A549 (cell line): ENCODE measurements around the gene ZNF844. TPM values are rescaled to one million over a fixed set of nuclear protein-coding genes. Genes with fewer than 3 reads are reported as not detected.

Source experiments
- ATAC-seq, 2 experiments: fragments of 200-7000 bp in 1 of 2; fragments of >200 bp in 1 of 2; cut with Nextera tagmentation in 1 of 2; cut with Tn5 transposase in 1 of 2; 3 replicates each; pipeline versions ENCODE4 v1.8.0 to v1.9.1; 2018 to 2020; ENCODE audit warnings: mild to moderate bottlenecking in 1 of 2, moderate library complexity in 1 of 2
- CTCF ChIA-PET: fragments of 300-600 bp; sonication (Branson Sonifier 250); formaldehyde crosslinking; extraction: SDS; loops from one replicate; lab custom pipeline; 2021; ENCODE audit warnings: antibody characterized with exemption, inconsistent platforms; lab: Yijun Ruan, JAX
- POLR2A ChIA-PET: fragments of 350-600 bp; formaldehyde crosslinking; extraction: SDS; loops from one replicate; lab custom pipeline; 2021; ENCODE audit warnings: antibody characterized with exemption, inconsistent platforms; lab: Yijun Ruan, JAX
- DNase-seq, 2 experiments: peaks; one replicate each; pipeline versions ENCODE4 v3.0.0 to v3.0.0-alpha.2; 2011 to 2016; ENCODE audit warnings: low read depth in 1 of 2, low spot score in 1 of 2
- FAIRE-seq: peaks from 2 replicates; lab custom pipeline; 2011; peaks lifted over from hg19 to GRCh38; lab: Jason Lieb, UNC
- H3K27ac ChIP-seq, 2 experiments: fragments of >200 bp; sonication (Bioruptor Twin); formaldehyde crosslinking; 3 replicates each; pipeline ENCODE4 v1.5.1; 2016 to 2017
- H3K4me1 ChIP-seq: fragments of >200 bp; sonication (Bioruptor Twin); formaldehyde crosslinking; 3 replicates; pipeline ENCODE4 v1.6.1; 2016
- H3K4me2 ChIP-seq: fragments of >200 bp; sonication (Bioruptor Twin); formaldehyde crosslinking; 3 replicates; pipeline ENCODE4 v1.6.1; 2016
- H3K4me3 ChIP-seq: fragments of >200 bp; sonication (Bioruptor Twin); formaldehyde crosslinking; 3 replicates; pipeline ENCODE4 v1.5.1; 2016
- H3K9me3 ChIP-seq: fragments of >200 bp; sonication (Bioruptor Twin); formaldehyde crosslinking; 3 replicates; pipeline ENCODE4 v1.6.1; 2016
- BHLHE40 ChIP-seq: IDR thresholded peaks from 2 replicates; pipeline ENCODE4 v1.6.1; 2012; ENCODE audit warnings: low read depth, low read length, inconsistent platforms
- CTCF ChIP-seq: fragments of >200 bp; sonication (Bioruptor Twin); formaldehyde crosslinking; IDR thresholded peaks from 3 replicates; pipeline ENCODE4 v1.5.1; 2016
- E2F6 ChIP-seq: IDR thresholded peaks from 2 replicates; pipeline ENCODE4 v1.6.1; 2012; ENCODE audit warnings: low read depth, borderline replicate concordance
- EHMT2 ChIP-seq: fragments of 200-600 bp; sonication (generic); IDR thresholded peaks from 2 replicates; pipeline ENCODE4 v1.6.1; 2016; ENCODE audit warnings: antibody characterized with exemption, low read depth, mild to moderate bottlenecking, moderate library complexity
- ELK1 ChIP-seq: fragments of 150-350 bp; IDR thresholded peaks from 2 replicates; pipeline ENCODE4 v1.6.1; 2014; ENCODE audit warnings: low read depth, mild to moderate bottlenecking, low read length
- EP300 ChIP-seq, 2 experiments: fragments of >200 bp; sonication (Bioruptor Twin); formaldehyde crosslinking; IDR thresholded peaks; 2 replicates in 1 of 2; 3 replicates in 1 of 2; pipeline ENCODE4 v1.6.1; 2016 to 2017
- ESRRA ChIP-seq: fragments of 150-350 bp; IDR thresholded peaks from 2 replicates; pipeline ENCODE4 v1.6.1; 2014; ENCODE audit warnings: mild to moderate bottlenecking, low read length, borderline replicate concordance
- FOSB ChIP-seq: fragments of 250-450 bp; sonication (Bioruptor Pico); IDR thresholded peaks from 2 replicates; pipeline ENCODE4 v1.5.0; 2020; ENCODE audit warnings: mild to moderate bottlenecking, moderate library complexity
- HES2 ChIP-seq: fragments of >200 bp; sonication (Bioruptor Twin); formaldehyde crosslinking; IDR thresholded peaks from 2 replicates; pipeline ENCODE4 v1.6.1; 2016
- HEYL ChIP-seq: fragments of 250-450 bp; sonication (Bioruptor Pico); IDR thresholded peaks from 2 replicates; pipeline ENCODE4 v1.8.0; 2021; ENCODE audit warnings: mild to moderate bottlenecking, moderate library complexity
- HMGXB4 ChIP-seq: fragments of 250-450 bp; sonication (Bioruptor Pico); IDR thresholded peaks from 2 replicates; pipeline ENCODE4 v1.5.0; 2021; ENCODE audit warnings: mild to moderate bottlenecking, moderate library complexity, borderline replicate concordance
- HOXA7 ChIP-seq: fragments of 250-450 bp; sonication (Bioruptor Pico); IDR thresholded peaks from 2 replicates; pipeline ENCODE4 v1.5.0; 2020; ENCODE audit warnings: mild to moderate bottlenecking, moderate library complexity
- HOXB13 ChIP-seq: fragments of 250-450 bp; sonication (Bioruptor Pico); IDR thresholded peaks from 2 replicates; pipeline ENCODE4 v1.5.0; 2020; ENCODE audit warnings: low read depth, mild to moderate bottlenecking, moderate library complexity
- KDM1A ChIP-seq: fragments of 200-600 bp; sonication (generic); IDR thresholded peaks from 2 replicates; pipeline ENCODE4 v1.6.1; 2016; ENCODE audit warnings: low read depth, mild to moderate bottlenecking
- MAFK ChIP-seq: fragments of 450-650 bp; IDR thresholded peaks from 2 replicates; pipeline ENCODE4 v1.6.1; 2014; ENCODE audit not compliant: partially characterized antibody
- NFE2L2 ChIP-seq: fragments of 150-350 bp; conservative IDR thresholded peaks from 2 replicates; pipeline ENCODE4 v1.6.1; 2014; ENCODE audit warnings: low read length
- POLR2A ChIP-seq: IDR thresholded peaks from 2 replicates; pipeline ENCODE4 v1.6.1; 2012; ENCODE audit warnings: mild to moderate bottlenecking, low read length
- RARB ChIP-seq: fragments of 250-450 bp; sonication (Bioruptor Pico); IDR thresholded peaks from 2 replicates; pipeline ENCODE4 v1.8.0; 2021; ENCODE audit warnings: mild to moderate bottlenecking, moderate library complexity
- REST ChIP-seq: fragments of 200-600 bp; sonication (generic); IDR thresholded peaks from 2 replicates; pipeline ENCODE4 v1.6.1; 2016; ENCODE audit warnings: antibody characterized with exemption, mild to moderate bottlenecking, moderate library complexity
- RFX5 ChIP-seq: fragments of 450-650 bp; IDR thresholded peaks from 2 replicates; pipeline ENCODE4 v1.7.1; 2014; ENCODE audit warnings: antibody characterized with exemption, mild to moderate bottlenecking, moderate library complexity
- SMC3 ChIP-seq: fragments of >200 bp; sonication (Bioruptor Twin); formaldehyde crosslinking; IDR thresholded peaks from 3 replicates; pipeline ENCODE4 v1.6.1; 2018; ENCODE audit warnings: inconsistent platforms
- TFCP2L1 ChIP-seq: fragments of 250-450 bp; sonication (Bioruptor Pico); IDR thresholded peaks from 2 replicates; pipeline ENCODE4 v1.5.0; 2021; ENCODE audit warnings: mild to moderate bottlenecking
- TP53 ChIP-seq: fragments of 250-450 bp; sonication (Bioruptor Pico); IDR thresholded peaks from 2 replicates; pipeline ENCODE4 v1.5.0; 2021; ENCODE audit warnings: mild to moderate bottlenecking, moderate library complexity
- USF2 ChIP-seq: fragments of 450-650 bp; IDR thresholded peaks from 2 replicates; pipeline ENCODE4 v1.6.1; 2014; ENCODE audit warnings: antibody characterized with exemption
- ZFP36 ChIP-seq: fragments of 450-650 bp; IDR thresholded peaks from 2 replicates; pipeline ENCODE4 v1.6.1; 2014; ENCODE audit warnings: borderline replicate concordance; ENCODE audit not compliant: partially characterized antibody
- ZNF302 ChIP-seq: fragments of 250-450 bp; sonication (Bioruptor Pico); IDR thresholded peaks from 2 replicates; pipeline ENCODE4 v1.9.0; 2021; ENCODE audit warnings: inconsistent platforms, mild to moderate bottlenecking, moderate library complexity
- WGBS: methylation state at CpG from one replicate; pipeline ENCODE4 v1.1.6; 2017; ENCODE audit errors: missing lambda C conversion rate; 5-methylcytosine and 5-hydroxymethylcytosine counted together
- polyA plus RNA-seq, 4 experiments: library from polyadenylated mRNA; depleted of rRNA in 3 of 4; stranded (reverse); fragments of >200 nt; fragmentation: RNase III in 1 of 4; extraction: RNeasy Plus Mini Kit Qiagen cat#74134 plus additional on column Dnase treatment in 1 of 4; gene quantifications; 2 replicates in 3 of 4; 3 replicates in 1 of 4; pipeline ENCODE4 v1.2.3, GENCODE V29; 2011 to 2017

ZNF844 gene
- polyA plus RNA-seq, 2 of the 4 experiments (the other 2 are of a cell fraction), result not detected

GRCh38 chr19:12095111-12095790 lies 30.7 kb downstream of the ZNF844 start:
- Histone ChIP-seq H3K4me3 (no peak overlapping the region), H3K9me3 (peaks cover 4% of the 10 kb centered on the region; the same call in 2 of the 3 replicates), H3K4me2 (no peak overlapping the region), H3K4me1 (no peaks in the 10 kb centered on the region), H3K27ac (no peak overlapping the region)
- ChIA-PET CTCF (no interaction called here), POLR2A (no interaction called here)
- no peak for FAIRE-seq
- no peak for ATAC-seq
- DNase-seq, result no peak
- WGBS, result 6% methylated on average over 4 of the region's 4 CpGs
- TF ChIP-seq POLR2A, result no peak
- TF ChIP-seq ZNF302 (CRISPR knock-in tag), result no peak
- no peak for TF ChIP-seq HOXA7
- TF ChIP-seq E2F6, result no peak
- no peak for TF ChIP-seq ESRRA
- no peak for TF ChIP-seq SMC3
- no peak for TF ChIP-seq EP300 (IDR thresholded peaks at IDR 0.05)
- no peak for TF ChIP-seq BHLHE40
- TF ChIP-seq HES2, result no peak
- TF ChIP-seq FOSB (CRISPR knock-in tag), result no peak
- no peak for TF ChIP-seq ELK1
- no peak for TF ChIP-seq ZFP36
- TF ChIP-seq USF2, result no peak
- TF ChIP-seq TP53, result no peak
- TF ChIP-seq MAFK, result no peak
- TF ChIP-seq RARB (CRISPR knock-in tag), result no peak

GRCh38 chr19:12098040-12098439 lies 33.5 kb downstream of the ZNF844 start:
- H3K9me3 ChIP-seq, result peaks cover 4% of the 10 kb centered on the region; the same call in 1 of the 3 replicates
- no peak for FAIRE-seq
- TF ChIP-seq RFX5 (no peak), NFE2L2 (no peak), EHMT2 (no peak), ZFP36 (no peak), KDM1A (no peak), HMGXB4 (CRISPR knock-in tag) (no peak), ZNF302 (CRISPR knock-in tag) (no peak), TFCP2L1 (CRISPR knock-in tag) (no peak), HEYL (CRISPR knock-in tag) (no peak), HOXB13 (CRISPR knock-in tag) (no peak), CTCF (no peak), POLR2A (no peak), REST (no peak), EP300 (IDR thresholded peaks at IDR 0.05) (no peak)
- TF ChIP-seq, all 56 proteins: peak for 0
- CTCF ChIA-PET, result no interaction called here
- H3K27ac ChIP-seq, result no peak overlapping the region
- ATAC-seq (no peak), DNase-seq (no peak)
- 22% methylated on average over 9 of the region's 9 CpGs for WGBS
- H3K4me3 ChIP-seq, result no peak overlapping the region
- H3K4me1 ChIP-seq, result no peaks in the 10 kb centered on the region
- POLR2A ChIA-PET, result no interaction called here
- no peak overlapping the region for H3K4me2 ChIP-seq
